KOPT-K1 (cell line): ENCODE measurements around the gene DAZAP1.
"Not testable (repeated sequence)": the region's sequence is repeated elsewhere in the genome, so short reads cannot be mapped to it uniquely, and the experiment has no call there.

Experiments
- H3K27ac ChIP-seq: fragments of 200-600 bp; sonication (generic); 2 replicates; pipeline ENCODE4 v1.5.1; 2016; ENCODE audit warnings: antibody characterized with exemption, mild to moderate bottlenecking, low read depth, low read length; ENCODE audit not compliant: poor library complexity, severe bottlenecking
- H3K36me3 ChIP-seq: fragments of 200-600 bp; sonication (generic); 2 replicates; pipeline ENCODE4 v1.5.1; 2017; ENCODE audit warnings: antibody characterized with exemption, mild to moderate bottlenecking, low read length, moderate library complexity; ENCODE audit not compliant: insufficient read depth
- H3K9me3 ChIP-seq: fragments of 200-600 bp; sonication (generic); 2 replicates; pipeline ENCODE4 v1.5.1; 2017; ENCODE audit warnings: antibody characterized with exemption, low read length, mild to moderate bottlenecking; ENCODE audit not compliant: insufficient read depth, poor library complexity, severe bottlenecking

The DAZAP1 gene

DNA sequence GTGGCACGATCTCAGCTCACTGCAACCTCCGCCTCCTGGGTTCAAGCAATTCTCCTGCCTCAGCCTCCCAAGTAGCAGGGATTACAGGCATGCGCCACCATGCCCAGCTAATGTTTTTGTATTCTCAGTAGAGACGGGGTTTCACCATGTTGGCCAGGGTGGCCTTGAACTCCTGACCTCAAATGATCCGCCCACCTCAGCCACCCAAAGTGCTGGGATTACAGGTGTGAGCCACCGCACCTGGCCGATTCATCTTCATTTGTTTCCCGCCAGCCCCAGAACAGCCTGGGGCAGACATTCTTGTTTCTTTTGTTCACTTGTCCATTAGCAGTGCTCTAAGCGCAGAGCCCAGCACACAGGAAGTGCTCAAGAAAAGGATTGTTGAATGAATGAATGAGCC, 69.7 kb downstream of the DAZAP1 start:
- not testable (repeated sequence) for H3K27ac ChIP-seq, H3K9me3 ChIP-seq
- peaks cover 26% of the 10 kb centered on the region; the same call in 1 of the 2 replicates for H3K36me3 ChIP-seq

DNA sequence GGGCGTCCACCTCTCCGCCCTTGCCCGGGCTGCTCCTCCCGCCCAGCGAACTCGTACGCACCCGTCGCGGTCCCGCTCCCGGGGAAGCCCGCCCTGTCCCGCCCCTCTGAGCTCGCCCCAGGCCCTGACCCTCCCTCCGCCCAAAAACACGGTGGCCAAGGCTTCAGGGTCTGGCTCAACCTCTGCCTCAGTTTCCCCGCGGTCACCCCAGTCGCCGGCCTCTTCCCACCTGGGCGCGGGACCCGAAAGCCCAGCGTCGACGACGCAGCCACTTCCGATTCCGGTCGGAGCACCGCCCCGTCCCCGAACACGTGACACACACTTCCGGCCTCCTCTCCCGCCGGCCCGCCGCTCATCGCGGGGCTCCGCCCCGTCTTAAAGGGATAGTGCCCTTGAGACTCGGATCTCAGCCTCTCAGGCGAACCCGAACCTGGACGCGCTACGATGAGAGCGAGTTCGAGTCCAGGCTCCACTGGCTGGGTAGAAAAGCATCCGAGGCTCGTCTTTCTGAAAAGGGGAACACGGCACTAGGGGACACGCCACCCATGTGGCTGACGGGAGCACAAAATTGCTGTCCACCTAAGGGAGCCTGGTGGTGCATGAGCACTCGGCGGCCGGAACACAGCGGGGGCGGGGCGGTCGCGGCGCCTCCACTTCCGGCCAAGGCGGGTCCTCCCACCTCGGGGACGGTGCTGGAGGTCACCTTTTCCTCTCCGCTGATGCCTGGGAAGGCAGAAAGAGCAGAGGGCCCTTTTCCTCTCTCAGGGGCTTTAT, 71.7 kb downstream of the DAZAP1 start, which contains the start of gene C19orf25:
TSS of gene C19orf25 (minus strand) at position 282 of the 774 bp plus-strand sequence. CDS start 312 bp downstream, outside the sequence.
- Histone ChIP-seq H3K36me3 (peaks cover 26% of the 10 kb centered on the region; the same call in 1 of the 2 replicates), H3K9me3 (no peaks in the 10 kb centered on the region), H3K27ac (peak within 1 kb of the TSS; percentile 57)

DNA sequence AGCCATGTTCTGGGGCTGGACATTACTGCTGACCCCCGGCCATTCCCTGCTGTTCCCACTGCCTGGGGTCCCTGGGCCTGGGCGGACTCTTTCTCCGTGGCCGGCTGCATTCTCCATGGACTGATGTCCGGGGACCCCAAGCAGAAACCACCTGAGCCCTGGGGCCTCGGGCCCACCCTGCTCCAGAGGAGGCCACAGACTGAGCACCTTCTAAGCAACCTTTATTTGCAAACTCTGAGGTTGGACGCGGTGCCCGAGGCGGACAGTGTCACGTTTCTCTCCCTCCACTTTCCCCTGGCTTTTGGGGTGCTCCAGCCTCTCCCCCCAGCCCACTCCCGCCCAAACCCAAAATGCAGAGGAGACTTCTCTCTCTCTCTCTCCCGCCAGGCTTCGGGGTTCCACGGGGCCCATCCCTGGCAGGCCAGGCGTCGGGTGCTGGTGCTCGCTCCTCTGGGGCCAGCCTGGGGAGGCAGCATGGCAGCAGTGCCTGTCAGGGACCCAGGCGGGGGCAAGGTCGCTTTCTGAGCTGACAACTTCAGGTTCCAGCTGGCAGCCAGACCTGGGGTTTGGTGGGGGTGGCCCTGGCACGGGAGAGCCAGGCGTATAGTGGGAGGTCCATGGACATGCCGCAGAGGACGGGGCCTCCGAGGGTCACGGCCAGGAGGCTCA, 74.0 kb downstream of the DAZAP1 start:
- H3K36me3 ChIP-seq, result peaks cover 8% of the 10 kb centered on the region; the same call in 1 of the 2 replicates
- no peaks in the 10 kb centered on the region for H3K9me3 ChIP-seq
- no peak overlapping the region for H3K27ac ChIP-seq

DNA sequence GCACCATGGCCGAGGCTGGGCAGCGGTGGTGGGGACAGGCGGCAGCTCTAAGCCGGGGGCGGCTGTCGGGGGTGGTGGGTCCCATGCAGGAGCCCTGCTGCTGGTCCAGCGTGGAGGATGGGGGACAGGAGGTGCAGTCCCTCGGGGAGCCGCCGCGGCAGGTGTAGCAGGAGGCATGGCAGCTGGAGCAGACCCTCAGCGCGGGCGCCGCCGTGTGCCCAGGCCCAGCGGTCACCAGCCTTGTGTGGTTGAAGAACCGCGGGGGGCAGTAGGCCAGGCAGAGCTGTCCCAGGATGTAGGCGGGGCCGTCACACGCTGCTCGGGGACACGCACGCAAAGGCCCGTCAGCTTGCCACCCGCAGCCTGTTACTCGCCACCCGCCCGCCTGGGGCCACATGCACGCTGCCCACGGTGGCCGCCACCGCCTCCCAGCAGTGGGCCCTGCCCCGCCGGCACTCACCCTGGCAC, 74.5 kb downstream of the DAZAP1 start:
- no peaks in the 10 kb centered on the region for H3K9me3 ChIP-seq
- H3K27ac ChIP-seq, result no peak overlapping the region
- H3K36me3 ChIP-seq, result peaks cover 6% of the 10 kb centered on the region; the same call in 1 of the 2 replicates

DNA sequence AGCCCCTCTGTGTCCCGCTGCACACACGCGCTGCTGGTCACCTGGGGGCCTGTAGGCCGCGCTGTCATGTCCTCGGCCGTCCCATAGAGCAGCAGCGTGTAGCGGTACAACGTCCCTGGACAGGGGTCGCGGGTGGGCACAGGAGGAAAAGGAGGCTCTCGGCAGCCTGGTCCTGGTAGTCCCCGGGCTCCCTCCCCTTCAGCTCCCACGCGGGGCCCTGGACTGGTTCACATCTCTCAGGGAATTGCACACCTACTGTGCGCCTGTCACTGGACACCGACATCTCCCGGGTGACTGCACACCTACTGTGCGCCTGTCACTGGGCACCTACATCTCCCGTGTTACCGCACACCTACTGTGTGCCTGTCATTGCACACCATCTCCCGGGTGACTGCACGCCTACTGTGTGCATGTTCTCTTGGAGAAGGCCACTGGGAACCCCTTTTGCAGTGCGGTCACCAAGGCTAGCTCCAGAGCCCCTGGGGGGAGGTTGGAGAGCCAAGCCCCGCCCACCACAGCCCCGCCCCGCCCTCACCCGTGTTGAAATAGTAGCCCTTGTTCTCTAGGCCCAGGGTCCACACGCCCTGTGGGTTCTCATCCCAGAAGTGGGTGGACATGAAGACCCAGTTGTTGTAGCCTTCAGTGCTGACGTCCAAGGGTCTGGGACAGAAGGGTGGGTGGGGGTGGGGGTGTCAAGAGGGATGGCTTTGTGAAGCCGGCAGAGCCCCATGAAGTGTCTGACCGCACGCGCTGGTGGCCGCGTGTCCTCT, 75.2 kb downstream of the DAZAP1 start:
- H3K27ac ChIP-seq, result no peak overlapping the region
- no peaks in the 10 kb centered on the region for H3K9me3 ChIP-seq
- 0 out of 2 replicates have a peak, but pooled peaks cover under 1% of the 10 kb centered on the region for H3K36me3 ChIP-seq

DNA sequence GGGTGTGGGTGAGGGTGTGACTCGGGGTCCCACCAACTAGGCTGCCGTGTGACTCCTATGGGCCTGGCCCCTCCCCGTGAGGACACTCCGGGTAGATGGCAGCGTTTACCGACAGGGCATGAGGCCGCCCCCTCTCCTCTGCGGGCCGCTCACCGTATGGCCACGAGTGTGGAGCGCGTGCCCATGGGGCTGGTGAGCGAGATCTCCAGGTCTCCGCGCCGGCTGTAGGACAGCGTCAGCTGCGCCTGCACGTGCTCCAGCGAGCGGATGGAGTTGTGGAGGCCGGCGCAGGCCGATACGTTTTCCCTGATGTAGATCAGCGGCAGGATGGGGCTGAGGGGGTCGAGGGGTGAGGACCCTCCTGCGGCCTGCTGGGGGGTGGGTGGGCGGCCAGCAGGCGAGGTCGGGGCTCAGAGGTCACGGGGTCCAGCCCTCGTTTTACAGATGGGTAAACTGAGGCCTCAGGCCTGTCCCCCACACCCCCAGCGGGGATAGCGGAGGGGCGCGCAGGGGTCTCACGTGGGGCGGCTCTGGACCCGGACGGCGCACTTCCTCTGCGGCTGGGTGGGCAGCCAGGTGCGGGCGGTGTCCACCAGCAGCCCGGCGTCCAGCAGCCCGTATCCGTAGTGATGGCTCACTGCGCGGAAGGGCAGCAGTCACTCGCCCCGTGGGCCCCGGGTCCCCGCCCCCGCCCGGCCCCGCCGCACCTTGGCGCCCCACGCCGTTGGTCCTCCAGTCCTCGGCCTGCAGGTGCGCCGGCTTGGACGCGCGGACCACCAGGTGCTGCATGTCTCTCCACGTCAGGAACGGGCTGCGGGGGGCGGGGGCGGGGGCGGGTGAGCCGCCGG, 76.0 kb downstream of the DAZAP1 start:
- Histone ChIP-seq H3K9me3 (no peaks in the 10 kb centered on the region), H3K27ac (no peak overlapping the region), H3K36me3 (no peaks in the 10 kb centered on the region)

DNA sequence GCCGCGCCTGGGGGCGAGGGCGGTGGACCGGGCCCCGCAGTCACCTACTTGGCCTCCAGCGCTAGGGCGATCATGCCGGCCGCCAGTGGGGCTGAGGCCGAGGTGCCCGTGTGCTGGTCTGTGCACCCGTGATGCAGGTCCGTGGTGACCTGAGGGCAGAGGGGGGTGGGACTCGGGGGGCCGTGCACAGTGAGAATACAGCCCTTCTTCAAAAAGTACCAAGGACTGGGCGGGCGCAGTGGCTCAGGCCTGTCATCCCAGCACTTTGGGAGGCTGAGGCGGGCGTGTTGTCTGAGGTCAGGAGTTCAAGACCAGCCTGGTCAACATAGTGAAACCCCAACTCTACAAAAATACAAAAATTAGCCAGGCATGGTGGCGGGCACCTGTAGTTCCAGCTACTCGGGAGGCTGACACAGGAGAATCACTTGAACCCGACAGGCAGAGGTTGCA, 76.6 kb downstream of the DAZAP1 start:
- H3K36me3 ChIP-seq, result no peaks in the 10 kb centered on the region
- H3K27ac ChIP-seq, result no peak overlapping the region
- no peaks in the 10 kb centered on the region for H3K9me3 ChIP-seq
